Left cardiac atrium (tissue), 4 donors: ENCODE measurements around the gene PLVAP. TPM values are rescaled to one million over a fixed set of nuclear protein-coding genes. Genes with fewer than 3 reads are reported as not detected.

Experiments used
- ATAC-seq, 2 donors: fragments of 200-7000 bp; cut with Tn5 transposase; one replicate each; pipeline ENCODE4 v1.9.1; 2020; ENCODE audit warnings: mild to moderate bottlenecking in 2 of 2, moderate library complexity in 2 of 2
- DNase-seq: peaks from one replicate; pipeline ENCODE4 v3.0.0-alpha.2; 2020
- intact Hi-C, 2 donors: fragments of 100-400 bp; cut with DNase I; formaldehyde crosslinking; loops; one replicate each; pipeline versions ENCODE4 v1.14.1 to v1.15.1; 2022 to 2023
- total RNA-seq, 2 donors: library from RNA; stranded (reverse); fragmentation: NEBNext Ultra II Directional; extraction: Animal tissue kit (Norgen Biotek cat#: 25700); gene quantifications; one replicate each; pipeline ENCODE4 v1.2.1, GENCODE V29; 2021
- donor health status: DM: no; HTN: yes; CAD: no.
- donor health status: DM: no; HTN: yes; CAD: no; lungs with severe emphysema.
- donor health status: DM: yes; HTN: yes; CAD: no.
- donor health status: Dilated cardiomyopathy.

The PLVAP gene
- total RNA-seq, 2 donors from 2014 or later = 102 to 137 TPM

- intact Hi-C loops = no loop called here
- DNase-seq (peak; percentile 100), ATAC-seq (peak; percentile 88 to 89)
Measured at GRCh38 chr19:17309198-17309964, 67.8 kb downstream of the PLVAP start, which contains the start of gene DDA1. TSS of gene DDA1 (plus strand) at chr19:17309563. CDS start at chr19:17309655, 92 bp downstream.

- ATAC-seq = no peak
- intact Hi-C loops = no loop called here
- DNase-seq = no peak
Measured at GRCh38 chr19:17307876-17308377, 69.2 kb downstream of the PLVAP start.

- ATAC-seq (no peak), DNase-seq (no peak)
Measured at GRCh38 chr19:17306285-17306714, 70.8 kb downstream of the PLVAP start.

GRCh38 chr19:17305517-17306284 lies 71.4 kb downstream of the PLVAP start, which contains the start of gene MRPL34:
TSS of gene MRPL34 (plus strand) at chr19:17305872. CDS start at chr19:17305893, 21 bp downstream.
- peak; percentile 96 for DNase-seq
- intact Hi-C loops = no loop called here
- peak; percentile 67 to 75 for ATAC-seq

More at GRCh38 chr19:17306285-17306714, 70.8 kb downstream of the PLVAP start:
- intact Hi-C loops = no loop called here

GRCh38 chr19:17305216-17305516 lies 72.0 kb downstream of the PLVAP start:
- intact Hi-C loops = no loop called here
- ATAC-seq (no peak), DNase-seq (no peak)

GRCh38 chr19:17304386-17305215 lies 72.5 kb downstream of the PLVAP start:
- DNase-seq (no peak), ATAC-seq (no peak)
- intact Hi-C loops = loop anchor here in 1 of 2 donors (5.0 kb wide), 1 partner anchor 38 kb away; no protein-coding TSS in a partner anchor

GRCh38 chr19:17303940-17304267 lies 73.2 kb downstream of the PLVAP start:
- DNase-seq = no peak
- no peak for ATAC-seq
- intact Hi-C loops = loop anchor here in 1 of 2 donors (5.0 kb wide), 1 partner anchor 38 kb away; no protein-coding TSS in a partner anchor

- intact Hi-C loops = loop anchor here in 1 of 2 donors (5.0 kb wide), 1 partner anchor 39 kb away; no protein-coding TSS in a partner anchor
- peak; percentile 86 to 89 for ATAC-seq
- DNase-seq = peak; percentile 97
Measured at GRCh38 chr19:17303167-17303939, 73.8 kb downstream of the PLVAP start, which contains the start of gene ABHD8. TSS of gene ABHD8 (minus strand) at chr19:17303425. CDS start at chr19:17301616, 1,809 bp downstream.

- DNase-seq = no peak
- intact Hi-C loops = loop anchor here in 1 of 2 donors (5.0 kb wide), 1 partner anchor 40 kb away; no protein-coding TSS in a partner anchor
- ATAC-seq = no peak
Measured at GRCh38 chr19:17302391-17303166, 74.6 kb downstream of the PLVAP start.

Other genes starting within 250 kb of the PLVAP start
- gene USE1, start 162.0 kb downstream of the PLVAP start, total RNA-seq = 10 to 100 TPM; 22.5 to 23.4 TPM
- gene OCEL1, start 151.1 kb downstream of the PLVAP start, total RNA-seq = 10 to 100 TPM; 18.7 to 25.3 TPM
- gene NR2F6, start 131.4 kb downstream of the PLVAP start, total RNA-seq = 10 to 100 TPM; 40.5 to 49.9 TPM
- 1 to 10 TPM; 6.5 to 6.7 TPM for gene USHBP1, start 112.6 kb downstream of the PLVAP start, total RNA-seq
- 10 to 100 TPM; 67.2 to 68.3 TPM for gene BABAM1, start 109.9 kb downstream of the PLVAP start, total RNA-seq
- gene ANKLE1, start 95.4 kb downstream of the PLVAP start, total RNA-seq = under 1 TPM; 0.37 to 0.47 TPM
- 10 to 100 TPM; 11.2 to 11.6 TPM for gene ABHD8, start 73.9 kb downstream of the PLVAP start, total RNA-seq
- 100 to 1,000 TPM; 147 to 152 TPM for gene MRPL34, start 71.5 kb downstream of the PLVAP start, total RNA-seq
- 10 to 100 TPM; 27.5 to 33.3 TPM for gene DDA1, start 67.8 kb downstream of the PLVAP start, total RNA-seq
- gene ANO8, start 42.5 kb downstream of the PLVAP start, total RNA-seq = 1 to 10 TPM; 9.5 to 10.0 TPM
- gene GTPBP3, start 39.8 kb downstream of the PLVAP start, total RNA-seq = 10 to 100 TPM in 1 of 2 donors, 1 to 10 TPM in 1; 9.7 to 12.8 TPM
- not detected for gene CCDC194, start 16.9 kb upstream of the PLVAP start, total RNA-seq
- gene BST2, start 28.3 kb upstream of the PLVAP start, total RNA-seq = 10 to 100 TPM; 56.9 to 72.6 TPM
- gene MVB12A, start 42.7 kb upstream of the PLVAP start, total RNA-seq = 10 to 100 TPM; 22.6 to 24.8 TPM
- gene TMEM221, start 71.3 kb upstream of the PLVAP start, total RNA-seq = under 1 TPM; 0.18 to 0.21 TPM
- gene NXNL1, start 83.6 kb upstream of the PLVAP start, total RNA-seq = under 1 TPM in 1 of 2 donors, not detected in 1; 0.56 TPM
- 10 to 100 TPM; 33.4 to 55.1 TPM for gene SLC27A1, start 93.2 kb upstream of the PLVAP start, total RNA-seq
- 10 to 100 TPM; 28.6 to 37.3 TPM for gene PGLS, start 134.3 kb upstream of the PLVAP start, total RNA-seq
- 10 to 100 TPM; 47.7 to 54.8 TPM for gene COLGALT1, start 178.3 kb upstream of the PLVAP start, total RNA-seq